Activated CD8-positive, alpha-beta T cell treated with anti-CD3 and anti-CD28 coated beads for 36 hours (primary cell): ENCODE results near the gene ERCC4. TPM values are rescaled to one million over a fixed set of nuclear protein-coding genes. Genes with fewer than 3 reads are reported as not detected.

Experiments
- ATAC-seq: fragments of 200-7000 bp; cut with Tn5 transposase; one replicate; pipeline ENCODE4 v1.10.0; 2021; ENCODE audit warnings: mild to moderate bottlenecking, moderate library complexity
- CTCF ChIA-PET: fragments of 350-600 bp; sonication (Branson Sonifier 250); formaldehyde crosslinking; loops from one replicate; lab custom pipeline; 2021; ENCODE audit warnings: antibody characterized with exemption; lab: Charles Lee
- POLR2A ChIA-PET: fragments of 350-600 bp; sonication (Branson Sonifier 250); formaldehyde crosslinking; loops from one replicate; lab custom pipeline; 2021; ENCODE audit warnings: antibody characterized with exemption; lab: Charles Lee
- DNase-seq: peaks from one replicate; pipeline ENCODE4 v3.0.0-alpha.2; 2020
- H3K27ac Mint-ChIP-seq: one replicate; pipeline ENCODE4 v1.8.0; 2021; ENCODE audit warnings: mild to moderate bottlenecking, mixed read lengths
- H3K27me3 Mint-ChIP-seq: one replicate; pipeline ENCODE4 v1.8.0; 2021; ENCODE audit warnings: mixed read lengths
- H3K36me3 Mint-ChIP-seq: one replicate; pipeline ENCODE4 v1.8.0; 2021; ENCODE audit warnings: low read depth, mixed read lengths
- H3K4me1 Mint-ChIP-seq: one replicate; pipeline ENCODE4 v1.8.0; 2021; ENCODE audit warnings: low read depth, mixed read lengths
- H3K4me3 Mint-ChIP-seq: one replicate; pipeline ENCODE4 v1.8.0; 2021; ENCODE audit warnings: mild to moderate bottlenecking, moderate library complexity, mixed read lengths
- H3K9me3 Mint-ChIP-seq: one replicate; pipeline ENCODE4 v1.8.0; 2021; ENCODE audit warnings: mixed read lengths
- intact Hi-C: fragments of 100-400 bp; cut with micrococcal nuclease; formaldehyde crosslinking; loops from one replicate; pipeline ENCODE4 v1.10.0; 2022
- total RNA-seq, 2 experiments: library from RNA; stranded (reverse); gene quantifications; one replicate each; pipeline ENCODE4 v1.2.3, GENCODE V29; 2021
- TF ChIP-seq, protein P1 (sequence below): fragments of 200-600 bp; IDR thresholded peaks from one replicate; pipeline ENCODE4 v1.8.0; 2022; ENCODE audit warnings: antibody characterized with exemption, mild to moderate bottlenecking

Gene ERCC4
- total RNA-seq, 2 experiments from 2014 or later: 6.2 to 13.3 TPM

DNA sequence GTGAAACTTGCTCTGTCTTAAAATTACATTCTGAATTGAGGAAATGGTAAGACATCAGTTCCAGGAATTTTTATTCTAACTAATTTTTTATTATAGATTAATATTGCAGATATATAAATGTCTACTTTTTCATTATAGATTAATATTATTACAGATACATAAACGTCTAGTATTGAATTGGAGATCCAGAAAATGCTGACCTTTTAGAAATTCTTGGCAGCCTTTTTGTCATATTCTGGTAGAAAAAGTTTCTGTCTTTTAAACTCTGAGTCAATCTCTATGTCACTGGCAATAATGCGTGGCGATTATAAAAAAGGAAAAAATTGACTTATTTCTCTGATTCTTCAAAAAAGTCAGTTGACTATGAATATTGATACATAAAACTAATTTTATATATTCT, 8.7 kb downstream of the ERCC4 start:
- Mint-ChIP-seq H3K27ac (no peak overlapping the region), H3K4me1 (peaks cover 9% of the 10 kb centered on the region), H3K4me3 (no peak overlapping the region), H3K9me3 (no peaks in the 10 kb centered on the region), H3K36me3 (peaks cover 19% of the 10 kb centered on the region), H3K27me3 (no peaks in the 10 kb centered on the region)
- intact Hi-C loops: loop anchor here (10.0 kb wide), 1 partner anchor 356 kb away; no protein-coding TSS in a partner anchor
- ChIA-PET CTCF (interaction anchor here (1.0 kb wide), 1 partner anchor 9 kb away, joined by 4 read pairs; the partner anchor contains the start of gene ERCC4), POLR2A (no interaction called here)
- DNase-seq (no peak), ATAC-seq (no peak)
- TF ChIP-seq, protein P1, sequence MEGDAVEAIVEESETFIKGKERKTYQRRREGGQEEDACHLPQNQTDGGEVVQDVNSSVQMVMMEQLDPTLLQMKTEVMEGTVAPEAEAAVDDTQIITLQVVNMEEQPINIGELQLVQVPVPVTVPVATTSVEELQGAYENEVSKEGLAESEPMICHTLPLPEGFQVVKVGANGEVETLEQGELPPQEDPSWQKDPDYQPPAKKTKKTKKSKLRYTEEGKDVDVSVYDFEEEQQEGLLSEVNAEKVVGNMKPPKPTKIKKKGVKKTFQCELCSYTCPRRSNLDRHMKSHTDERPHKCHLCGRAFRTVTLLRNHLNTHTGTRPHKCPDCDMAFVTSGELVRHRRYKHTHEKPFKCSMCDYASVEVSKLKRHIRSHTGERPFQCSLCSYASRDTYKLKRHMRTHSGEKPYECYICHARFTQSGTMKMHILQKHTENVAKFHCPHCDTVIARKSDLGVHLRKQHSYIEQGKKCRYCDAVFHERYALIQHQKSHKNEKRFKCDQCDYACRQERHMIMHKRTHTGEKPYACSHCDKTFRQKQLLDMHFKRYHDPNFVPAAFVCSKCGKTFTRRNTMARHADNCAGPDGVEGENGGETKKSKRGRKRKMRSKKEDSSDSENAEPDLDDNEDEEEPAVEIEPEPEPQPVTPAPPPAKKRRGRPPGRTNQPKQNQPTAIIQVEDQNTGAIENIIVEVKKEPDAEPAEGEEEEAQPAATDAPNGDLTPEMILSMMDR: no peak

DNA sequence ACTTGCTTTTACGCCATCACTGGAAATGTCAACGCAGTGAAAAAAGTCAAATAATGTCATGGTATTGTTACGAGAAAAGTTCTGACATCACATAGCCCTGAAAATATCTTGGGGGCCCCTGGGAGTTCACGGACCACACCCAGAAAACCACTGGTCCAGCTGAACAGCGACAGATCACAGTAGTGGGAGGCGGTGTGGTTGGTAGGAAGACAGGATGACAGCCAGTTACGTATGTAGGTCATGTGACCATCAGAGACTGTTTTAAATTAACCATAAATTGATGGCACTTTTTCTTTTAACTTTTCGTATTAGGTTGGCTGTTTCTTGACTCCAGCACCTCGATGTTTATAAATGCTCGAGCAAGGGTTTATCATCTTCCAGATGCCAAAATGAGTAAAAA, 11.9 kb downstream of the ERCC4 start:
- ChIA-PET CTCF (interaction anchor here (2.2 kb wide), 1 partner anchor 12 kb away, joined by 12 read pairs; the partner anchor contains the start of gene ERCC4), POLR2A (no interaction called here)
- H3K36me3 Mint-ChIP-seq: peaks cover 22% of the 10 kb centered on the region

DNA sequence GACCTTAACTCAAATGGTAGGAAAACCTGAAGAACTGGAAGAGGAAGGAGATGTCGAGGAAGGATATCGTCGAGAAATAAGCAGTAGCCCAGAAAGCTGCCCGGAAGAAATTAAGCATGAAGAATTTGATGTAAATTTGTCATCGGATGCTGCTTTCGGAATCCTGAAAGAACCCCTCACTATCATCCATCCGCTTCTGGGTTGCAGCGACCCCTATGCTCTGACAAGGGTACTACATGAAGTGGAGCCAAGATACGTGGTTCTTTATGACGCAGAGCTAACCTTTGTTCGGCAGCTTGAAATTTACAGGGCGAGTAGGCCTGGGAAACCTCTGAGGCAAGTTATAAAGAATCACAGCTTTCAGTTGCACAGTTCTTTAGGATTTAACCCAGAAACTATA, 15.5 kb downstream of the ERCC4 start:
- TF ChIP-seq, protein P1: peak; percentile 69
- Mint-ChIP-seq H3K4me1 (peaks cover 14% of the 10 kb centered on the region), H3K9me3 (no peaks in the 10 kb centered on the region), H3K36me3 (peaks cover 29% of the 10 kb centered on the region), H3K4me3 (no peak overlapping the region), H3K27ac (no peak overlapping the region), H3K27me3 (no peaks in the 10 kb centered on the region)
- peak; percentile 31 for DNase-seq
- intact Hi-C loops: no loop called here
- CTCF ChIA-PET: interaction anchor here (0.6 to 3.7 kb wide), 10 partner anchors 8 to 361 kb away, joined by 3 to 74 read pairs (median 4); partner anchors contain the start of gene ERCC4
- ATAC-seq: no peak
- POLR2A ChIA-PET: no interaction called here

More for the DNA sequence above, 11.9 kb downstream of the ERCC4 start:
- Mint-ChIP-seq H3K27ac (peak overlapping the region; percentile 20), H3K27me3 (no peaks in the 10 kb centered on the region), H3K9me3 (no peaks in the 10 kb centered on the region), H3K4me1 (peaks cover 12% of the 10 kb centered on the region), H3K4me3 (no peak overlapping the region)
- intact Hi-C loops: no loop called here
- ATAC-seq: no peak
- TF ChIP-seq, protein P1: no peak
- DNase-seq: peak; percentile 14

DNA sequence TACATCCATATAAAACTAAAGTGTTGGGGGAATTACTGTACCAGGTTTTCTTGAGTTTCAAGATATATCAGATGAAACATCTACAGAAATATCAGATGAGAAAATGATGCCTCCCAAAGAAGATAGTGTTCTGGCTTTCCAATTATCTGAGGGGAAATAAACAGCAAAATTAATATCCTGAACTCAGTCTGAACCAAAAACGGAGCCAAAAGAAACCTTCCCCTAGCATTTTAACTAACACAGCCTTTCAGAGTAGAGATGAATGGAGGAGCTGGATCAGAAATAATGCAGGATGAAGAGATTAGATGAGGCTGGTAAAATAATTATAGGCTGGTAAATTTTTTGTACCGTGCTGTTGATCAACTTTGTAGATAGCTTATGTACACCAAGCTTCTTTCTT, 16.2 kb downstream of the ERCC4 start:
- no peak for ATAC-seq
- Mint-ChIP-seq H3K9me3 (no peaks in the 10 kb centered on the region), H3K36me3 (peaks cover 29% of the 10 kb centered on the region), H3K4me3 (no peak overlapping the region), H3K4me1 (peaks cover 14% of the 10 kb centered on the region), H3K27me3 (no peaks in the 10 kb centered on the region), H3K27ac (no peak overlapping the region)
- intact Hi-C loops: no loop called here
- no peak for DNase-seq
- POLR2A ChIA-PET: no interaction called here
- TF ChIP-seq, protein P1: no peak
- CTCF ChIA-PET: interaction anchor here (0.6 to 3.7 kb wide), 8 partner anchors 8 to 360 kb away, joined by 3 to 74 read pairs (median 4); partner anchors contain the start of gene ERCC4

DNA sequence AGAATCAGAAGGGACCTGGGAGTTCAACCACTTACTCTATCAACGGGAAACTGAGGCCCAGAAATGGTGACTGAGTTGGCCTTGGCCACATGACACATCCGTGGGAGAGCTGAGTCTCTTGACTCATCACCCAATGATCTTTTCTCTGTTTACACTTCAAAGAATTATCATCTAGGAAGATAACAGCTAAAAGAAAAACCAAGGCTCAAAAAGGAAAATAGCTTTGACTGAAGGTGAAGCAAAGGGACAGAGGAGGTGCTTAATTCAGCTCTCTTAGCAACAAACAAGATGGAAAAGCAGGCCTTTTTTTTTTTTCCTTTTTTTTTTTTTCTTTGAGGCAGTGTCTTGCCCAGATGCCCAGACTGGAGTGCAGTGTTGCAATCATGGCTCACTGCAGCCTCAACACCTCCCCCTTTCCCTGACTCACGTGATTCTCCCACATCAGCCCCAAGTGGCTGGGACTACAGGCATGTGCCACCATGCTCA, 16.7 kb downstream of the ERCC4 start:
- H3K27me3 Mint-ChIP-seq: no peaks in the 10 kb centered on the region
- H3K4me3 Mint-ChIP-seq: no peak overlapping the region
- ChIA-PET CTCF (interaction anchor here (0.6 to 3.7 kb wide), 3 partner anchors 12 to 68 kb away, joined by 3 to 74 read pairs (median 7); partner anchors contain the start of gene ERCC4), POLR2A (no interaction called here)
- peak overlapping the region; percentile 39 for H3K27ac Mint-ChIP-seq
- intact Hi-C loops: no loop called here
- H3K36me3 Mint-ChIP-seq: peaks cover 29% of the 10 kb centered on the region
- H3K4me1 Mint-ChIP-seq: peaks cover 13% of the 10 kb centered on the region
- TF ChIP-seq, protein P1: no peak
- DNase-seq (peak; percentile 7), ATAC-seq (no peak)
- no peaks in the 10 kb centered on the region for H3K9me3 Mint-ChIP-seq
